Measurements from ENCODE around the gene ART1.
"Not testable (repeated sequence)": the region's sequence is repeated elsewhere in the genome, so short reads cannot be mapped to it uniquely, and the experiment has no call there.

Gene ART1

GRCh38 chr11:3644817-3645235 is at the start of gene ART1:
ART1 (plus strand) TSS chr11:3645128; CDS start chr11:3659214, 14,086 bp downstream.
- no peak for DNase-seq

GRCh38 chr11:3597743-3598142 is 47.2 kb upstream of the ART1 start:
- DNase-seq = not testable (repeated sequence)

DNA sequence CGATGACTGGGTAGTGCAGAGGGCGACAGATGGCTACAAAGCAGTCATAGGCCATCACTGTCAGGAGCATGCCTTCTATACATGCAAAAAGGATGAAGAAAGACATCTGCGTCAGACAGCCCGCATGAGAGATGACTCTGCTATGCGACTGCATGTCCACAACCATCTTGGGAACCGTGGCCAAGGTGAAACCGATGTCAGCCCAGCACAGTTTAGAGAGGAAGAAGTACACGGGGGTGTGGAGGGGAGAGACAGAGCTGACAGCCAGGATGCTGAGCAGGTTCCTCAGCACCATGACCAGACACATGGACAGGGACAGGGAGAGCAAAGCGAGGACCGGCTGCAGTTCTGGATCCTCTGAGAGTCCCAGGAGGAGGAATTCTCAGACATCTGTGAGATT is 44.7 kb upstream of the ART1 start:
- DNase-seq = not testable (repeated sequence)

DNA sequence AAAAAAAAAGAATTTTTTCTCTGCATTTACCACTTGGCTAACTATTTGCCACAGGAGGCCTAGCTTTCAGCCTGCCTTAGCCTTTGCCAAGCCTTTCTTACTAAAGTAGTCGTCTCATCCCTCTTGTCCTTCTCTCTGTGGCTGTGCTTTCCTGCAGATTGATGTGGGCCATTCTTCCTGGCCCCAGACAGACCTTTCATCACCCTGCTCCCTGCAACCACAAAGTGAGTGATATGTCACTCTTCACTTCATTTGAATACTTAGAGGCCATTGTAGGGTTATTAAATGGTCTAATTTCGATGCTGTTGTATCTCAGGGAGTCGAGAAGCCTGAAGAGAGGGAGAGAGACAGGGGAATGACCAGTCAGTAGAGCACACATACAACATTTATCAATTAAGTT is 40.8 kb upstream of the ART1 start:
- no peak for DNase-seq

DNA sequence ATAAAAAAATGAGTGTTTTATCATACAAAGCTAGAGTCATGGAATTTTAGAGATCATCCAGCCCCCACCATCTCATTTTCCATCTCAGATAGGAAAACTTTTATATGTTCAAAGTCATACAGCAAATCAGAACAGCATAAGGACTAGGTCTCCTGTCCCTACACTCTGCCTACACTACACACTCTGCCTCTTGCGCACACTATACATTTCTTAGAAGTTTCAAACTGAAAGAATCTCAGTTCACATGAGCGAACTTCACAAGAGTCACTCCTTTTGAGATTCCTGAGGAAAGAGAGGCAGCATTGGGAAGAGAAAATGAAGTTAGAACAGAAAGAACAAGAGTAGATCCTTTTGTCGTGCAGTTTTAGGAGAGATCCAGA is 39.7 kb upstream of the ART1 start:
- DNase-seq = no peak

DNA sequence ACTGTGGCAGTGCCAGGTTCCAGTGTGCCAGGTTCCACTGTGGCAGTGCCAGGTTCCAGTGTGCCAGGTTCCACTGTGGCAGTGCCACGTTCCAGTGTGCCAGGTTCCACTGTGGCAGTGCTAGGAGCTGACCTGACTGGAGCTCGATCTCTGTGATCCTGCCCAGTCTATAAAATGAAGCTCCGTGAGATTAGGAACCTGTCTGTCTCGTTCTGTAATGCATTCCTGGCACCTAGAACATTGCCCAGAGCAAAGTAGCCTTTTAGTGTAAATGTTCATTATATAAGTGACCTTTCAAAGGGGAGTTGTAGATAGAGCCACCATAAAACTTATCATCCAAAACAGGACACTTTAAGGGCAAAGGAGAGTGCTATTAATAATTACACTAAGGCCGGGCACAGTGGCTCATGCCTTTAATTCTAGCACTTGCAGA is 39.1 kb upstream of the ART1 start:
- DNase-seq = no peak

DNA sequence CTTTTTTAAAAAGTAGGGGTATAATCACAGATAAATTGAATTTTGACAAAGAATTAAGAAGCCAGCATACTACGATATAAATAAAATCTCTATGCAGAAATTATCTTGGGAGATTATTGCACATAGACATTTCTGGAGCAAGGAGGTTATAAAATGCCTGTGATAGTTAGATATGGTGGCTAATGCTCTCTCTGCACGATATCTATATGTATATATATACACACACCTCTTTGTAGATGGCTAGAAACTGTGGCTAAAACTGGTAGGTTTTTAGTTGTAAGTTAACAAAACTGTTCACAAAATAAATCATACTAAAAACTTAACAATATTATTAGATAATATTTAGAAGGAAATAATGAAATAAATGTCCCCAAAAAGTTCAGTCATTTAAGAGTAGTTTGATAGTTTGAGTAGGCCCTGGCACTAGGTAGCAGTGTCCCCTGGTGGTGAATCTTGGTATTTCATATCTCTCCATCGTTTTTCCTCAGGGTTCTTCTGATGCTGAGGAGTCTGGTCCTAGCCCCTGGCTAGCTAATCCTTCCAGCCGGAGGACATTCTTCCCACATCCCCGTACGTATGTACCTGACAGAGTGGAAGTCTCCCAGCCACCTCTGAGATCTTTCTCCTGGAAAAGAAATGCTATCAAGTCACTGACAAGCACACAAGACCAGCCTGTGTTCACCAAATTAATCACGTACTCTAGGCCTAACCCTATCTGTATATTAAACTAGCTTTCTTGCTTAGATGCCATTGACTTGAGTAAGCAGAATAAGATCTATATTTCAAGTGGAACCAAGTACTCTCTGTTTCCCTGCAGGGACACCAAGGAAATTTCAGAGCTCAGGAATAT is 35.3 kb upstream of the ART1 start:
- DNase-seq = no peak

DNA sequence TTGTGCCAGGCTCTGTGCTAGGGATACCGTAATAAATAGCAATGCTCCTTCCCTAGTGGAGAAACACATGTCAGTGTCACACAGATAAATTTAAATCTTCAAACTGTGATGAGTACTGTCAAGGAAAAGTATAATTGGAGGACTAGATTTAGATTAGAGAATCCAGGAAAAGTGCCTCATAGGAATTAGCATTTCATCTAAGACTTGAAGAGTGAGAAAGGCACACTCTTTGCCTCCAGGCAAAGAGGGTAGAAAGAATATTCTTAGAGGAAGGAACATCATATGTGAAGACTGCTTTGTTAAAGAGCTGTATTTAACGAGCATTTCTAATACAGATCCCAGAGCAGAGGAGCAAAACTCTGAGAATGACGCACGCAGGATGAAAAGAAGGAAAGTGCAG is 34.1 kb upstream of the ART1 start:
- no peak for DNase-seq

- DNase-seq = no peak
Observed at GRCh38 chr11:3611976-3612678, 32.8 kb upstream of the ART1 start.

GRCh38 chr11:3613998-3614741 is 30.8 kb upstream of the ART1 start:
- no peak for DNase-seq

DNA sequence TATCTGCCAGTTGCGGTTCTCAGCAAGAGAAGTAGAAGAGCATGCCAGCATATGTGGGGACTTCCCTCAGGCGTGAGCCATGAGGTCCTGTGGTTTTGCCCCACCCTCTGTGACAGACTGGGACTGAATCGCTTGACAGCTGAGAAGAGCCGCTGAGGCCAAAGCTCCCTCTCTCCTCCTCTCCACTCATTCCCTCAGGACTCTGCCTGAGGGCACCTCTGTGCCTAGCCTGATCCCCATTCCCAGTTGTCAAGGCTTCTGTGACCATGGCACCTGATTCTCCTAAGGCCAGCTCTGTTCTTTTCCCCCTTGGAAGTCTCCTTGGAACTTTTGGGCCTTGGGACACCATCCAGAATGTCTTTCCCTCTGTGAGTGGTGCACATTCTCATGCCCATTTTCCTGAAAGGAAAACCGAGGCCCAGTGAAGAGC is 30.2 kb upstream of the ART1 start:
- no peak for DNase-seq

DNA sequence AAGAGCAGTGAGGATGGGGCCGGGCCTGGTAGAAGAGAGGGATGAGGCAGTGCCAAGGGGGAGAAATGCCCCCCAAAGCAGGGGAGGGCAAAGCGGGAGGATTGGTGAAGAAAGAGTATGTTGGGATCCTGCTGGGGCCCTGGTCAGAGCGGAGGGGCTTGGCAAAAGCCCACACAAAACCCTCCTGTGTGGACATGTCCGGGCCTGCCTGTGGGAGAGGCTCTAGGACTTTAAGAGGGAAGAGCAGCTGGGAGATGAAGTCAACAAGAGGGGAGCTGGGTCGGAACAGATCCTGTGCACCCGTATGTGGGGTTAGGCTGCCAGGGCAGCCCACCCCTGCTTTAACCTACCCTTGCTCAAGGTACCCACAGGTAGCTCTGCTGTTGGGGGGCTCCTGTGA is 28.9 kb upstream of the ART1 start:
- no peak for DNase-seq

DNA sequence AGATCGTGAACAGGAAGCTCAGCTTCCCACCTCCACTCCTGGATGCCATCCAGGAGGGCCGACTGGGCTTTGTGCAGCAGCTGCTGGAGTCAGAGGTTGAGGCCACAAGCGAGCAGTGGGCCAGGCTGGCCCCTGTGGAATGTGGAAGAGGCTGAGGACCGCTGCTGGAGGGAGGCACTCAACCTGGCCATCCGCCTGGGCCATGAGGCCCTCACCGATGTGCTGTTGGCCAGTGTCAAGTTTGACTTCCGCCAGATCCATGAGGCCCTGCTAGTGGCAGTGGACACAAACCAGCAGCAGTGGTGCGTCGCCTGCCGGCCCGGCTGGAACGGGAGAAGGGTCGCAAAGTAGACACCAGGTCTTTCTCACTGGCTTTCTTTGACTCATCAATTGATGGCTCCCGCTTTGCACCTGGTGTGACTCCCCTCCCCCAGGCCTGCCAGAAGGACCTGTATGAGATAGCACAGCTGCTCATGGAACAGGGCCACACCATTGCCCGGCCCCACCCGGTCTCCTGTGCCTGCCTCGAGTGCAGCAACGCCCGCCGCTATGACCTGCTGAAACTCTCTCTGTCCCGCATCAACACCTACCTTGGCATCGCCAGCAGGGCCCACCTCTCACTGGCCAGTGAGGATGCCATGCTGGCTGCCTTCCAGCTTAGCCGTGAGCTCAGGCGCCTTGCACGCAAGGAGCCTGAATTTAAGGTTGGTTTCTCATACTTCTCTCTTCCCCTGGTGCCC is 28.0 kb upstream of the ART1 start:
- DNase-seq = no peak

DNA sequence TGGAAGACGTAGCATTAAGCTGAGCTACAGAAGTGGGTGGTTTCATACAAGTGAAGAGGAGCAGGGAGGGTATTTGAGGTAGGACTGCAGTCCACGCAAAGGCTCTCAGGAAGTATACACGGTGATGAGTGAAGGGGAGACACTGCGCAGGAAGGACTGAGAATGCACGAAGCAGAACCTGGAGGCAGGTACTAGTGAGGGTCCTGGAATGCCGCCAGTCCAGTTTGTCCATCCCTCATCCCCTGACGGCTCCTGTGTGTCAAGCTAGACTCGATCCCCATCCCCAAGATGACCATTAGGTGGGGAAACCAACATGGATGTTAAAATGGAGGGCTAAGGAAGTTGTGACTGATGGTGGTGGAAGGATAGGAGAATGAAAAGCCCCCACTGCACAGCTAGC is 26.9 kb upstream of the ART1 start:
- no peak for DNase-seq

DNA sequence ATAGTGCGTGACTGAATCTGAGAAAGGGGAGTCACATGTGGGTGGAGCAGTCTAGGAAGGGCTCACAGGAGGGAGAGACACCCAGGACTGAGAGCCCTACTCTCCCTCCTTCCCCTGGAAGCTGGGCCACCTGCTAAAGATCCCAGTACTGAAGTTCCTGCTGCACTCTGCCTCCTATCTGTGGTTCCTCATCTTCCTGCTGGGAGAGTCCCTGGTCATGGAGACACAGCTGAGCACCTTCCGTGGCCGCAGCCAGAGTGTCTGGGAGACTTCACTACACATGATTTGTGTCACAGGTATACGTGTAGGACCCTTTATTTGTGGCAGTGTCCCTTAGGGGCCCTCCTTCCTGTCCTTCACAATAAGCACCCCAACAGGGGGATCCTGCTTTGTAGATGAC is 22.4 kb upstream of the ART1 start:
- DNase-seq = no peak

GRCh38 chr11:3623121-3623520 is 21.8 kb upstream of the ART1 start:
- no peak for DNase-seq

DNA sequence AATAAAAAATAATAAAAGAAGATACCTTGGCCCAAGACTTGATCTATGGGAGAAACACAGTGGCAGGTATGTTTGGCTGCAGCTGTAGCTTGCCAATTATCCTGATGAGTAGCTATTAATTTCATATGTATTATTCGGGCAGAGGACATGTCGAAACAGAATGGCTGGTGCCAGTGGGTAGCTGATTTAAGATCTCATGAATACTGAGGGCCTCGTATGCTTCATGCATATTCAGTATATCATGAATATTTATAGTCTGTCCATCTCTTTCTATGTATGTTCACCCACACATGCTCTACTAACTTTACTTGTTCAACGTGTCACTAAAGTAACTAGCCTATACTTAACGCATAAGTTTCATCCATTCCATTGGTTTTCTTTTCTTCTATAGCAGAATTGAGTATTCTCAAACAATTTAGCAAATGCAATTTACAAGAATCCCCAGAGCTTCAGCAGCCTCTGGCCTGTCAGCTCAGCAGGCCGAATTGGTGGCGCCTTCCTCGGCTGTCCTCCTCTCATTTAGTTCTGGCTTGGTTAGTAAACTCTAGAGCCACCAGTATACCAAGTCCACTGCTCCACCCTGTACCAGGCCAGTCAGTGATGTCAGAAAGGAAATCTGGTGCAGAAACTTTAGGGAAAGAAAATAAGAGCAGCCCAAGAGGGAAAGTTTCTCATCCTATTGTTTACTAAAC is 21.0 kb upstream of the ART1 start:
- no peak for DNase-seq

DNA sequence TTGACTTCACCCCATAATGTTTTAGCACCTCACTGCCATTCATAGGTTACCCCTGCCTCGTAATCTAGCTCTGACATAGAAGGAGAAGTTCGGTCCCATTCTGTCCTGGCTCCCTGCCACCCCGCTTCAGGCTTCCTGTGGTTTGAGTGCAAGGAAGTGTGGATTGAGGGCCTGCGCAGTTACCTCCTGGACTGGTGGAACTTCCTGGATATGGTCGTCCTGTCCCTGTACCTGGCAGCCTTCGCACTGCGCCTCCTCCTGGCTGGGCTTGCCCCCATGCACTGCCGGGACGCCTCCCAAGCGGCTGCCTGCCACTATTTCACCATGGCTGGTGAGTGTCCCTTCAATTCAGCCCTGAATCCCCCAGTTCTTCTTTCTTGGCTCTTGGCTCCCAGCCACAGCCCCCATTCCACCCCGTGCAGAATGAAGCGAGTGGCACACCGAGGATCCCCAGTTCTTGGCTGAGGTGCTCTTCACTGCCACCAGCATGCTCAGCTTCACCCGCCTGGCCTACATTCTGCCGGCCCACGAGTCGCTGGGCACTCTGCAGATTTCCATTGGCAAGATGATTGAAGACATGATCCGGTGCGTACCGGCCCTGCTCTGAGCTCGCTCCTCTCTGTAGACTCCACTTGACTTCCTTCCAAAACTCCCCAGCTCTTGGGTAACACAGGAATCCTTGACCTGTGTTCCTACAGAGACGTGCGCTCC is 18.5 kb upstream of the ART1 start:
- no peak for DNase-seq

- DNase-seq = no peak
Observed at GRCh38 chr11:3627291-3627690, 17.6 kb upstream of the ART1 start.

GRCh38 chr11:3631331-3631730 is 13.6 kb upstream of the ART1 start:
- no peak for DNase-seq

DNA sequence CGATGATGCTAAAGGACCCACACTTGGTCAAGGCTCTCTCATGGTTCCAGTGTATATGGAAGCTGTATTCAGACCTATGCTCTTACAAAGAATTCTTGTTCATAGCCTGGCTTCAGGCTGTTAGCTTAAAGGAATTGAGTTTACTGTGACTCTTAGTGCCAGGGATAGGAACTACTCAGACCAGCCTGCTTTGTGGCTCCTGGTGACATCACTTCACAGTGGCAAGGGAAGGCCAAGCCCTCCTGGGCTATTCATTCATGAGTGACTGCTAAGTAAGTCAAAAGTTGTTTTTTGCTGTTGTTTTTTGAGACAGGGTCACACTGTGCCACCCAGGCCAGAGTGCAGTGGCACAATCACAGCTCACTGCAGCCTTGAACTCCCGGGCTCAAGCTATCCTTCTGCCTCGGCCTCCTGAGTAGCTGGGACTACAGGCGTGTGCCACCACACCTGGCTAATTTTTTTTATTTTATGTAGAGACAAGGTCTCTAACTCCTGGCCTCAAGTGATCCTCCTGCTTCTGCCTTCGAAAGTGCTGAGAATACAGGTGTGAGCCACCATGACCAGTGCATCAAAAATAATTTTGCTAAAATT is 12.8 kb upstream of the ART1 start:
- DNase-seq = no peak
